Posterior vena cava (tissue), 2 donors: ENCODE measurements around the gene MDK. TPM values are rescaled to one million over a fixed set of nuclear protein-coding genes. Genes with fewer than 3 reads are reported as not detected.

Experiments used
- DNase-seq: peaks from one replicate; pipeline ENCODE4 v3.0.0-alpha.2; 2020; ENCODE audit warnings: low spot score
- intact Hi-C, 2 donors: fragments of 100-400 bp; cut with DNase I; formaldehyde crosslinking; loops; one replicate each; pipeline versions ENCODE4 v1.14.1 to v1.14.2; 2022 to 2023
- microRNA-seq, 2 donors: library from miRNA; unstranded; fragments of <30 nt; microRNA quantifications; one replicate each; pipeline ENCODE4 v1.2.0, GENCODE V29; 2020 to 2021; ENCODE audit warnings: borderline microRNAs expressed in 2 of 2
- total RNA-seq, 2 donors: library from RNA; stranded (reverse); fragmentation: NEBNext Ultra II Directional; extraction: Animal tissue kit (Norgen Biotek cat#: 25700); gene quantifications; one replicate each; pipeline ENCODE4 v1.2.1, GENCODE V29; 2021
- donor health status: DM: yes; HTN: yes; CAD: no.
- donor health status: DM: yes; HTN: yes; CAD: no.

The MDK gene
- total RNA-seq, 2 donors from 2014 or later = 16.6 to 28.9 TPM

- intact Hi-C loops = no loop called here
- no peak for DNase-seq
Observed at GRCh38 chr11:46421257-46421880, 39.9 kb downstream of the MDK start.

GRCh38 chr11:46422588-46422987 lies 41.1 kb downstream of the MDK start:
- intact Hi-C loops = no loop called here
- DNase-seq = no peak

GRCh38 chr11:46426233-46426991 lies 44.9 kb downstream of the MDK start:
- DNase-seq = no peak
- intact Hi-C loops = no loop called here

GRCh38 chr11:46427364-46427763 lies 45.9 kb downstream of the MDK start:
- intact Hi-C loops = no loop called here
- DNase-seq = no peak

GRCh38 chr11:46429717-46430116 lies 48.2 kb downstream of the MDK start:
- intact Hi-C loops = no loop called here
- no peak for DNase-seq

- no peak for DNase-seq
Observed at GRCh38 chr11:46431211-46431610, 49.7 kb downstream of the MDK start.

More at GRCh38 chr11:46431211-46431610, 49.7 kb downstream of the MDK start:
- intact Hi-C loops = no loop called here

Small RNAs within 50 kb of the gene (microRNA-seq; reads per million reads assigned to microRNA genes)
- 0 reads per million in 2 donors for gene MIR4688

Other genes with a start within 250 kb of the MDK start
- gene CREB3L1, start 104.0 kb upstream of the MDK start, total RNA-seq = 10 to 100 TPM; 14.3 to 25.8 TPM
- gene DGKZ, start 34.2 kb upstream of the MDK start, total RNA-seq = 10 to 100 TPM; 38.5 to 41.2 TPM
- not detected for gene CHRM4, start 10.1 kb downstream of the MDK start, total RNA-seq
- 10 to 100 TPM; 25.9 to 27.3 TPM for gene AMBRA1, start 212.4 kb downstream of the MDK start, total RNA-seq
- 1 to 10 TPM; 3.5 to 3.9 TPM for gene HARBI1, start 235.6 kb downstream of the MDK start, total RNA-seq
- 10 to 100 TPM; 40.8 to 52.9 TPM for gene ATG13, start 235.9 kb downstream of the MDK start, total RNA-seq